GM21528 (cell line): ENCODE data around the gene INPP4B.

Experiments
- ATAC-seq: cut with Tn5 transposase; IDR thresholded peaks from one replicate; pipeline ENCODE4 v1.9.1; 2021; ENCODE audit warnings: mild to moderate bottlenecking, moderate library complexity; ENCODE audit not compliant: unreplicated experiment, low FRiP score

Gene INPP4B

DNA sequence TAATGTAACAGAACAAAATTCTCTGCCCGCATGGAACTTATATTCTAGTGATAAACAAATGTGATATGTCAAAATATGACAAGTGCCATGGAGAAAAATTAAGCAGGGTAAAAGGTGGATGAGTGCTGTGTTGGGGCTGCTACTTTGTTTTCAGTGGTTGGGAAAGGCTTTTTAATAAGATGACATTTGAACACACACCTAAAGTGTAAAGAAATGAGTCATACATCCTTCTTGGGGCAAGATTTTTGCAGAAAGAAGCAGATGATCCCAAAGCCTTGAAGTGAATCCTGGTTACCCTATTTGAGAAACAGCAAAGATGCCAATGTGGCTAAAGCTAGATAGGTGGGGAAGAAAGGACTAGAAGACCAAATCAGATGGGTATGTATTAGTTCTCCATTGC lies 564.1 kb downstream of the INPP4B start:
- ATAC-seq, result no peak

- no peak for ATAC-seq
Measured at GRCh38 chr4:142278663-142279062, 567.4 kb downstream of the INPP4B start.

DNA sequence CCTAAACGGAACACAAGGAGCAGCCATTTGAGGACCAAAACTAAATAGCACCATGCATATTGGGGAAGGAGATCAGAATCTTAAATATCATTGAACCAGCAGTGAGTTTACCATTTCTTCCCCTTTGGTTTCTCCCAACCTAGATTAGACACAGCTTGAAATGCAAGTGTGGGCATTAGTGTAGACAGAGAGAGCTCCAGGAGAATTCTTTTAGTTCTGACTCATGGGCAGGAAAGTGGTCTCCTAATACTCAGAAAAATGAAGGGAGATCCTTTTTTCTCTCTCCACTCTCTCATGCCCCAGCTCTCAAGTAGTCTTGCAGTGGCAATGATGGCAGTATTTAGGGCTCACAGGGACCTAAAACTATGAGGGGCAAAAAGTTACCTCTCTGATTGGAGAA lies 567.9 kb downstream of the INPP4B start:
- no peak for ATAC-seq

DNA sequence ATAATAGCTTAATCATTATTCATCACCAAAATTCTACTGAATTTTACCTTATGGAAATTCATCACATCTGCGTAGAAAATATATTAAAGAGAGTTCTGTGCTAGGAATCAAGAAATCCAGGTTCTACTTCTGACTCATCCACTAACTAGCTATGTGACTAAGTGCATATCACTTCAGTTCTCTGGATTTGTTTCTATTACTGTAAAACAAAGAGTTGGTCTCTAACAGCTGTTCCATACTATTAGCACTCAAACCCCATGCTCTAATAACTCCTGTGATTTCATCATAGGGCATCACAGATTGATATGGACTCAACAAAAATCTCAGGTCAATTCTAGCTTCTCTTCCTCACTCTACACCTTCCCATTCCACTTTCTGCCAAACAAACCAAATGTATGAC lies 572.0 kb downstream of the INPP4B start:
- no peak for ATAC-seq

DNA sequence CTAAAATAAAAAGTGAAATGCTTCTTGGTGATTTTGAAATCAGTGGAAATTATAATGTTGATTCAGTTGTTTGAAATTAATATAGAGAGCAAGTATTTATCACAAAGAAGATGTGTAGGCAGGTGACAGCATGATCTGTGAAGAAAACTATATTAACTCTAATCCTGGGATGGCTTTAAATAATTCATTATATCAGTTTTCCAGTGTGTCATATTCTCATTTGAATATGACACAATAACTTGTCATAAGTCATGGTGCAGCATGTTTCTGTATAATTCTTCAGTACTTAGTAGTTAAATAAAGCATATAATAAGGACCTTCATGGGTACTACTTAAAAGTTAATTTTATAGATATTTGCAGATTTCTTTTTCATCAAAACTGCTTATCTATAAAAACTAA lies 573.6 kb downstream of the INPP4B start:
- ATAC-seq, result no peak

DNA sequence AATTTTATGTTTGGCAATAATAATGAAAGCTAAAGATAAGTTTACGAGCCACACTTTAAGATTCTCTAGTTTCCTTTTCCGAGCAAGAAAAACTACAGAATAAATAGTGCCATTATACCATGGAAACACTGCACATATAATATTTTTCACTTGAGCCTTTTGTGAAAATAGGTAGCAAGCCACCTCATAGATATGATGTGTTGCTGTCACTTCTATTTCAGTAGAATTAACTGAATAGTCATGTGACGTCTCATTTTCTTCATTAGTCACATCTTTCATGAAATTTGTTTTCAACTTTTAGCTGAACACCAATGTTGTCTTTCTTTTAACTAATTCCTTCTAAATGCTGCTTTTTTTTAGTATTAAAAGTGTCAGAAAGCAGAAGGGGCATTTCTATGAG lies 574.3 kb downstream of the INPP4B start:
- no peak for ATAC-seq

- ATAC-seq, result no peak
Measured at GRCh38 chr4:142267101-142267500, 579.0 kb downstream of the INPP4B start.

- no peak for ATAC-seq
Measured at GRCh38 chr4:142265946-142266345, 580.2 kb downstream of the INPP4B start.

GRCh38 chr4:142265536-142265935 lies 580.6 kb downstream of the INPP4B start:
- ATAC-seq, result no peak

DNA sequence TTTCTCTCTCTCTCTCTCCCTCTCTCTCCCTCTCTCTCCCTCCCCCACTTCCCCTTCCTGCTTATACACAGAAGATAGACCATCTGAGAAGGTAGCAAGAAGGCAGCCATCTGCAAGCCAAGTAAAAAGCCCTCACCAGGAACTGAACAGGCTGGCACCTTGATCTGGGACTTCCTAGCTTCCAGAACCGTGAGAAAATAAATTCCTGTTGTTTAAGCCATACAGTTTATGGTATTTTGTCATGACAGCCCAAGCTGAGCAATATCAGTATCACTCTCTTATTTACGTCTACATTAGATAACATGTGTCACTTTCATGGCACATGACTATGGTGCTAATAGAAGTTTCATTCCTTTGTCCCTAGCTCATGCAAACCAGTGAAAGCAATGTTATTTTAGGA lies 581.1 kb downstream of the INPP4B start:
- no peak for ATAC-seq

DNA sequence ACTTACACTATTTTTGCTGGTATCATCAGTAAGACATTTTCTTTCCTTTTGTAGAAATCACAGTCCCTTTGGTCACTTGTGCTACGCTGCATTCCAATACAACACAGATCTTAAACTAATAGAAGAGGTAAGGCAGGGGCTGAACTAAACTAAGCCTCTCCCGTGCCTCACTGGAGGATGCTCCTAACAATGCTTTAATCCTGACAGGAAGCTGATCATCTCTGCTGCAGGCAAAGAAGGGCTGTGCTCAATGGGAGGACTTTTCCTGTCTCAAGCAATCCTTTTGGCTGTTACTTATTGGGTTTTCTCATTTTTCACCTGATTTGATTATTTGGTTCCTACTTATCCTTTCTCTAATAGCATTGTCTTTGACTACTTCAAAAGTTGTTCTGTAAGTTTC lies 583.1 kb downstream of the INPP4B start:
- no peak for ATAC-seq

DNA sequence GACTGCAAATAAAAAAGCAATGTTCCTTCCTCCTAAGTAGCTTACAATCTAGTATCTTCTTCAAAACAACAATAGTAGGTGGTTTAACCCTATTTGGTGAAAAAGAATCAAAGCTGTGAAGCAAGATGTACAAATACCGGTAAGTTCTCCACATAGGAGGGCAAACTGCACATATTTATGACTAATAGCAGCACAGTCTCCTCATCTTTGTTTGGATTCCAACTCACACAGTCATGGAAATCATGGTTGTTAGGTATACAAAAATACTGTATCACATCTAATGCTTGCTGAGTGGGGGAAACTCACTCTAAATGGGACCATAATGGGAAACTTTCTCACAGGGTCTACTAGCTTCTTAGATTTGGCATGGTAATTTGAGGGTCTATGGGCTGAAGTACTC lies 597.2 kb downstream of the INPP4B start:
- ATAC-seq, result no peak

DNA sequence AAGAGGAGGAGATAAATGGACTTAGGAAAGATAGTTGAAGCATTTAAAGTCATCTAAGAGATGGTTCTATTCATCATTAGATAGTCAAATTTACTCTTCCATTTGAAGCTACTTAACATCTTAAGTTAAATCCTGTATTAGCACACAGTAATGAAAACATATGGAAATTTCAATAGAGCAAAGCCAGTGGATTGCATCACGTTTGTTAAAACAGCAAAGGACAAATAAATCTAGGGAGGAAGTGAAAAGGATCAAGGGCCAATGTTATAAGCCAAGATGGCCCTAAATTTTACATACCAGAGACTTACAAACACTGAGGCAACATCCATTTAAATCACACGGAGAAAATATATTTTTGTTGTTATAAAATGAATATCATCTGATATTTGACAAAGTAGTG lies 602.8 kb downstream of the INPP4B start:
- ATAC-seq, result no peak

DNA sequence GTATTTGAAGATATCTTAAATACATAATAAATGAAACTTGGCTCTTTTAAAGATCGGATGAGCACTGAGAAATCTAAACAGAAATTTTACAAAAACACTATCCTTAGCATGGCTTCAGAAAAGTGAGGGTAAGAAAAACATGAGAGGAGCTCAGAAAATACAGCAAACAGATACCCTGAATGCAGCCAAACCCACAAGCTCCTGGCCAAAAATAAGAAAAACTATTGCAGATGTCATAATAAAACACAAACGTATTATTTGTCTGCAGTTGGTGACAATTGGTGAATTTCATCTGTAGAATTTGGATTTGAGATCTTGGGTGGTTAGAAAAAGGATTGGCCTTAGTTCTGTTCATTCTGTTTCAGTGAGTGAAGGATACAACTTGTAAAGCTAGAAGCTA lies 603.9 kb downstream of the INPP4B start:
- no peak for ATAC-seq

DNA sequence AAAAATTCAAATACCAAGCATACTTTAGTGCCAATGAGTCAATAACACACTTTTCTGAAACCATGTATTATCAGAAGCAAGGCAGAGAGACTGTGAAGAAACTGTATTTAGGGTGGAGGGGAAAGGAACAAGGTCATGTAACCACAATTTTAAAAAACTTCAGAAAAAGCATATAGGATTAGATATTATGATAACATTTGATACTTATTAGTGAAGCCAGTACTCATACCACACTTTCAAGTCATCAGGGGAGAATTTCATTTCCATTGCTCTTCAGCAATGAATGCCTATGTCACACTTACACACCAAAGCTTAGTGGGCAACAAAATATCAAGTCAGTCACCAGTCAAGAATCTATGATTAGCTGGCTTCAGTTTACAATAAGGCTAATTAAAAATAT lies 607.5 kb downstream of the INPP4B start:
- no peak for ATAC-seq

GRCh38 chr4:142236268-142236667 lies 609.8 kb downstream of the INPP4B start:
- ATAC-seq, result no peak

DNA sequence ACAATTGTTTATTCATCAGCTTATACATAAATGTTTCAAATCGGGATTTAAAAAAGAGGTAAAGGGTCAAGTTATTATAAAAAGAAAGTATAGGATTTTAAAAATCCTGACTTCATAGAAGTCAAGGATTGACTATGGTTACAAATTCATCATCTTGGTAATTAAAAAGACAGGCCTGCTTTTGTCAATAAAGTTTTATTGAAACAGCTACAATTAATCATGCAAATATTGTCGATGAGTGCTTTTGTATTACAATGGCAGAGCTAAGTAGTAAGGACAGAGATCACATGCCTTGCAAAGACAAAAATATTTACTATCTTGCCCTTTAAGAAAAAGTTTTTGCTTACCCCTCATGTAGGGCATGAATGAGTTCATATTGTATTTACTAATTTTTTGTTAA lies 614.3 kb downstream of the INPP4B start:
- ATAC-seq, result no peak

DNA sequence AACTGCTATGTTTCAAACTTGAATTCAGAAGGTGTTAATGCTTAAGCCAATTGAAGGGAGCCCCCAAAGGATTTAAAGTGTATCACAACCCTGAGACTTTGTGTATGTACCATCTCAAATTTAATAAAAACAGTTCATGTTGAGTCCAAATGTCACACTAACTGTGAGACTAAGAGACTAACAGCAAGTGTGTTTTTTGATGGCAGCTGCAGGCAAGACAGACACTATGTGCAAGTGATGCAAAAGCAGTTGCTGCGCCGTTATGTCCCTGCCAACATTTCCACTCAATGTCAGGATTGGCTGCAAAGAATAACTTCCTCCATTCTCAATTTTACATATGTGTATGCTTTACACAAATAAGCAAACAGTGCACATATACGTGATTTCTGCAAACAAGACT lies 615.1 kb downstream of the INPP4B start:
- ATAC-seq, result no peak

DNA sequence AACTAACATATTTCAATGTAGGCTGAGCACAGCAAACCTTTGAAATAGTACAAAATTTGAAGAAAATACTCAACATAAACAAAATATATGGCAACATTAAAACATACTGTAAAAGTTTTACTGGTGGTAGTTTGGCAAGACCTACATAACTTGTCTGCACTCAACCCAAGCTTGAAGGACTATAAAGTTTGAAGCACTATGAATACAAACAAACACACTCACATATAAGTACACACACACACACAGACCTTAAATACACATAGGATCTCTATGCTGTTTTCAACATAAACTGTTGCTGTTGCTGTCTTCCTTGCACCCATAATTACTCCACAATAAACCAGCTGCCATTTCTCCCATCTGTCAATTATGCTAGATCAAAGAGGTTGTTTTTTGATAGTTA lies 620.1 kb downstream of the INPP4B start:
- no peak for ATAC-seq

DNA sequence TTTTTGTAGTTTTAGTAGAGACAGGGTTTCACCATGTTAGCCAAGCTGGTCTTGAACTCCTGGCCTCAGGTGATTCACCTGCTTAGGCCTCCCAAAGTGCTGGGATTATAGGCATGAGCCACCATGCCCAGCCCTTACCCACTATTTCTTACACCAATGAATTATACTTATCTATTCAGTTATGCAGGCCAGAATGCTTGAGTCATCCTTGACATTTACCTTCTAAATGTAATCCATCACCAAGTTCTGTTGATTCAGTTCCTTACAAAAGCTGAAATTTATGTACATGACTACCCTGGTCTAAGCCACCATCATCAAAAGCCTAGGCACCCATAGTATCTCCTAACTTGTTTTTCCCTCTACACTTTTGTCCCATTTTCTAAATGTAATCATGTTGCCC lies 624.0 kb downstream of the INPP4B start:
- ATAC-seq, result no peak

DNA sequence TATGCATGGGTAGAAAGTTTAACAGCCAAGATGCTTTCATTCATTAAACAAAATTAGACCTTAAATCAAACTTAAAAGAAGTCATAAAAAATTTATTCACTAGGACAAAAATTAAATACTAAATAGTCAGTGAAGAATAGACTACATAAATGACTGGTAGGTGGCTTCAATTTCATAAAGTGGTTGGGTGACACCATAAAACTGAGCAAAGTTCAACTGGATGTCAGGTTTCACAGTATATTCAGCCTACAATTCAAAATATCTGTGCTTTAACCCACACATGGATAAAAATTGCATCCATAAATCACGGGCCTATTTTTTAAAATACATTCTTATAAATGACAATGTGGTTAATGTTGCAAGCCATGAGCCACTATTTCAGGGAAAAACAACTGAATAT lies 627.4 kb downstream of the INPP4B start:
- ATAC-seq, result no peak

DNA sequence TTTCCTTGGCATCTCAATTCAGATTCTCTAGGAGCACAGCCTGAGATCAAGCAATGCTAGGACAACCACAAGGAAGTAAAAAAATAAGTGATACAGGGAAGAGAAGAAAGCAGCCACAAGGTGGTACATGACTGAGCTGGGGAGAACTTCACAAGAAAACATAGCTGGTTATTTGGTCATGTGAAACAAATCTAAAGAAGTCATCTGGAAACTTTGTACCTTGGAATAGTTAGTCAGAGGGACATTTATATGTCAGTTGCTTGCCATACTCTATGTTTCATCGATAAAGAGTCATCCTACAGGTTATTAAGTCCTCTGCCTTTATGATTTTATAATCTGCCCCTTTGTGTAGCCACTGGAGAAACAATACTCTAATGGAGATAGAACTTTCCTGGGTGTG lies 634.7 kb downstream of the INPP4B start:
- no peak for ATAC-seq

DNA sequence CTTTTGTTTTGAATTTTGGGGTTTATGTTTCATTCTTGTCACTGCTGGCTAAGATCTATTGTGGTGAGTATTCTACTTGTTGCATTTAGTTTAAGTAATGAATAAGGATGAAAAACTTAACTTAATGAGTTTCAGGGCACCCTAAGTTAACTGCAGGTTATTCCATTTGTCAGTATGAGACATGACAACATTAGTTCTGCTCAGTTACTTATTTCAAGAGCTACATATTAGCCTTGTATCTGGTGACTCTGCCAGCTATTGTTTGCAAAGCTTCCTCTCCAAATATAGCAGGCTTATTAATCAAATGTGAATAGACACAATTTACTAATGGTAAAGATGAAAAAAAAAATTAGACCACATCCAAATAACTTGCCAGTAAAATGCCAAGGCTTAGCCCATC lies 642.6 kb downstream of the INPP4B start:
- ATAC-seq, result no peak
